Measurements from ENCODE around the gene LACTBL1. TPM values are rescaled to one million over a fixed set of nuclear protein-coding genes. Genes with fewer than 3 reads are reported as not detected.
"Not testable (repeated sequence)": the region's sequence is repeated elsewhere in the genome, so short reads cannot be mapped to it uniquely, and the experiment has no call there.

Gene LACTBL1
- total and polyA plus RNA-seq, 12 donors = not detected

GRCh38 chr1:22995774-22996173, 23.1 kb upstream of the LACTBL1 start:
- Histone ChIP-seq H3K27ac (no peak overlapping the region), H3K9me3 (peaks cover 0 to 26% (median 0%) of the 10 kb centered on the region in 11 donors), H3K36me3 (no peaks in the 10 kb centered on the region), H3K27me3 (peaks cover 0 to under 1% (median 0%) of the 10 kb centered on the region in 7 donors), H3K4me1 (no peaks in the 10 kb centered on the region), H3K4me3 (no peak overlapping the region)
- intact Hi-C loops (cut with DNase I) = no loop called here
- DNase-seq (no peak), ATAC-seq (no peak)
- TF ChIP-seq CTCF (IDR thresholded peaks at IDR 0.05) = no peak

GRCh38 chr1:22993220-22993795, 20.6 kb upstream of the LACTBL1 start:
- ATAC-seq; H3K4me3 ChIP-seq; DNase-seq; H3K27ac ChIP-seq; intact Hi-C loops (cut with DNase I); H3K4me1 ChIP-seq; H3K27me3 ChIP-seq; H3K36me3 ChIP-seq: not testable (repeated sequence)
- H3K9me3 ChIP-seq = peaks cover 0 to 20% (median 0%) of the 10 kb centered on the region in 11 donors
- WGBS, 2 donors = 78 to 82% methylated on average over 6 of the region's 6 CpGs

- H3K27ac ChIP-seq; DNase-seq; H3K4me1 ChIP-seq; H3K4me3 ChIP-seq; ATAC-seq; H3K36me3 ChIP-seq; intact Hi-C loops (cut with DNase I); H3K27me3 ChIP-seq: not testable (repeated sequence)
- peaks cover 0 to 20% (median 0%) of the 10 kb centered on the region in 11 donors for H3K9me3 ChIP-seq
- 76 to 94% methylated on average over 3 of the region's 3 CpGs for WGBS, 2 donors
Measured at GRCh38 chr1:22992384-22992783, 19.7 kb upstream of the LACTBL1 start.

GRCh38 chr1:22983944-22984343, 11.3 kb upstream of the LACTBL1 start:
- H3K27ac ChIP-seq = no peak overlapping the region
- DNase-seq = no peak
- 80 to 89% methylated on average over 4 of the region's 4 CpGs for WGBS, 2 donors

GRCh38 chr1:22980471-22980790, 7.8 kb upstream of the LACTBL1 start:
- not testable (repeated sequence) for ATAC-seq, DNase-seq, H3K9me3 ChIP-seq, H3K4me3 ChIP-seq, H3K27ac ChIP-seq, H3K36me3 ChIP-seq, H3K4me1 ChIP-seq
- WGBS, 2 donors = 79 to 89% methylated on average over 3 of the region's 3 CpGs
- peaks cover 0 to 11% (median 0%) of the 10 kb centered on the region in 7 donors for H3K27me3 ChIP-seq
- intact Hi-C loops (cut with DNase I) = loop anchor here in 2 of 10 donors (10.0 kb wide), 2 partner anchors 204 to 294 kb away; no protein-coding TSS in a partner anchor

More at GRCh38 chr1:22983944-22984343, 11.3 kb upstream of the LACTBL1 start:
- no peak for ATAC-seq
- no peak for TF ChIP-seq CTCF (IDR thresholded peaks at IDR 0.05)
- H3K36me3 ChIP-seq = no peaks in the 10 kb centered on the region
- no peak overlapping the region for H3K4me3 ChIP-seq
- intact Hi-C loops (cut with DNase I) = loop anchor here in 2 of 10 donors (10.0 kb wide), 2 partner anchors 201 to 291 kb away; no protein-coding TSS in a partner anchor
- no peaks in the 10 kb centered on the region for H3K4me1 ChIP-seq
- H3K9me3 ChIP-seq = no peaks in the 10 kb centered on the region
- H3K27me3 ChIP-seq = peaks cover 0 to 3% (median 0%) of the 10 kb centered on the region in 7 donors

GRCh38 chr1:22978299-22978698, 5.6 kb upstream of the LACTBL1 start:
- DNase-seq (no peak), ATAC-seq (no peak)
- intact Hi-C loops (cut with DNase I) = loop anchor here in 9 of 10 donors (2.0 to 10.0 kb wide), 6 partner anchors 117 to 297 kb away; no protein-coding TSS in a partner anchor
- peaks cover 0 to 20% (median 3%) of the 10 kb centered on the region in 7 donors for H3K27me3 ChIP-seq
- peaks cover 0 to 10% (median 0%) of the 10 kb centered on the region in 9 donors for H3K4me1 ChIP-seq
- H3K4me3 ChIP-seq = no peak overlapping the region
- H3K9me3 ChIP-seq = no peaks in the 10 kb centered on the region
- 95 to 96% methylated on average over 3 of the region's 3 CpGs for WGBS, 2 donors
- H3K36me3 ChIP-seq = no peaks in the 10 kb centered on the region
- H3K27ac ChIP-seq = no peak overlapping the region
- no peak for TF ChIP-seq CTCF (IDR thresholded peaks at IDR 0.05)

All from heart right ventricle (tissue), 16 donors.